ENCODE measurements around the gene ZSWIM1. TPM values are rescaled to one million over a fixed set of nuclear protein-coding genes. Genes with fewer than 3 reads are reported as not detected.

ZSWIM1 gene
- total and polyA plus RNA-seq, 2 of the 4 experiments (the other 2 are of a cell fraction): 4.2 to 10.0 TPM

- no peaks in the 10 kb centered on the region for H4K20me1 ChIP-seq (ENCODE audit: insufficient read depth, low read length)
- no peaks in the 10 kb centered on the region for H3K27me3 ChIP-seq (ENCODE audit: control insufficient read depth, insufficient read depth, low read length)
- H2BK20ac ChIP-seq (ENCODE audit: low read depth, low read length): no peak overlapping the region; the same call in 1 of the 2 replicates
- in situ Hi-C loops (cut with MboI; ENCODE audit: low sequenced_read_pairs): loop anchor here (25.0 kb wide), 1 partner anchor 582 kb away; the partner anchor contains the start of gene SDC4
- no peak overlapping the region for H3K4me3 ChIP-seq (ENCODE audit: insufficient read depth, low read depth, low read length)
- no peaks in the 10 kb centered on the region for H3K36me3 ChIP-seq (ENCODE audit: control insufficient read depth, insufficient read depth, low read length)
- no peak for ATAC-seq (ENCODE audit: low read depth)
- peak overlapping the region; percentile 59 for H3K4ac ChIP-seq (ENCODE audit: low read depth, low read length)
- H2AK9ac ChIP-seq (replicated peaks; ENCODE audit: low read depth, low read length, poor library complexity): no peak overlapping the region
- no peak overlapping the region; the same call in 2 of the 3 replicates for H2BK15ac ChIP-seq (ENCODE audit: low read depth, low read length)
- TF ChIP-seq MXI1 (IDR thresholded peaks at IDR 0.05; ENCODE audit: borderline replicate concordance, low read depth, low read length) (no peak), SMC3 (IDR thresholded peaks at IDR 0.05; ENCODE audit: low read depth, low read length) (no peak), MAFK (IDR thresholded peaks at IDR 0.05; ENCODE audit: low read depth, low read length) (no peak), ELK1 (IDR thresholded peaks at IDR 0.05; ENCODE audit: borderline replicate concordance, low read depth, low read length) (no peak), MAZ (IDR thresholded peaks at IDR 0.05; ENCODE audit: borderline replicate concordance, low read depth, low read length) (no peak), RAD21 (IDR thresholded peaks at IDR 0.05; ENCODE audit: low read length) (no peak), RCOR1 (IDR thresholded peaks at IDR 0.05; ENCODE audit: insufficient replicate concordance, low read length) (no peak), CEBPB (IDR thresholded peaks at IDR 0.05; ENCODE audit: low read depth, low read length) (no peak)
- no peaks in the 10 kb centered on the region for H3K79me1 ChIP-seq (ENCODE audit: low read depth in 1 of 2, low read length in 2 of 2)
- H4K8ac ChIP-seq (ENCODE audit: low read depth in 2 of 2, low read length in 2 of 2): peak overlapping the region; percentile 37 to 62; a peak in 3 of 4 replicates
- 100% methylated on average over 4 of the region's 12 CpGs; no CpG with 5 or more reads in 1 of the 2 experiments for WGBS, 2 experiments (ENCODE audit: extremely low coverage in 2 of 2, insufficient read length in 1 of 2)
- no peak overlapping the region for H4K91ac ChIP-seq (ENCODE audit: insufficient read depth, low read depth, low read length)
- H2AK5ac ChIP-seq (ENCODE audit: low read depth, low read length): peak overlapping the region; percentile 44; the same call in 1 of the 2 replicates
- dilution Hi-C loops (cut with HindIII; ENCODE audit: low sequenced_read_pairs, unreplicated experiment): no loop called here
- POLR2A ChIA-PET (ENCODE audit: unreplicated experiment): no interaction called here
- BruUV-seq (replicated peaks): no TSS peak
- peak overlapping the region; percentile 19 for H4K5ac ChIP-seq (ENCODE audit: low read depth, low read length)
- CTCF ChIA-PET: interaction anchor here (1.0 kb wide), 1 partner anchor 27 kb away, joined by 4 read pairs; the partner anchor contains the start of gene CTSA
- no peak overlapping the region for H3K23ac ChIP-seq (ENCODE audit: low read depth, low read length)
- H3K9ac ChIP-seq (ENCODE audit: low read depth, low read length): no peak overlapping the region
- peak; percentile 21 for DNase-seq
- peak overlapping the region; percentile 43; the same call in 1 of the 2 replicates for H2BK120ac ChIP-seq (ENCODE audit: low read depth, low read length)
- H3K9me3 ChIP-seq (ENCODE audit: control insufficient read depth, insufficient read depth, low read length): no peaks in the 10 kb centered on the region
- no peaks in the 10 kb centered on the region; the same call in 1 of the 2 replicates for H3K9me1 ChIP-seq (ENCODE audit: insufficient read depth, low read length)
- H3K56ac ChIP-seq (ENCODE audit: extremely low read depth, insufficient read depth, low read length): no peak overlapping the region
- H3K4me2 ChIP-seq (ENCODE audit: low read depth, low read length): no peak overlapping the region
- peak overlapping the region; percentile 89; the same call in 1 of the 2 replicates for H3K27ac ChIP-seq (ENCODE audit: insufficient read depth, low read length)
- H2BK5ac ChIP-seq (ENCODE audit: low read depth, low read length, poor library complexity, severe bottlenecking): peak overlapping the region; percentile 61
- peaks cover 27% of the 10 kb centered on the region for H3K4me1 ChIP-seq (ENCODE audit: control insufficient read depth, insufficient read depth, low read length)
- 0 out of 2 replicates have a peak overlapping the region, but pooled peaks have one; percentile 58 for H3K14ac ChIP-seq (replicated peaks; ENCODE audit: low read depth, low read length)
- H3K18ac ChIP-seq (ENCODE audit: low read depth, low read length): peak overlapping the region; percentile 39
- intact Hi-C loops (cut with micrococcal nuclease): no loop called here
- no peak overlapping the region for H2AFZ ChIP-seq (replicated peaks; ENCODE audit: low read length, poor library complexity)
Measured at GRCh38 chr20:45918779-45919537, 37.9 kb downstream of the ZSWIM1 start.
